Glomerular visceral epithelial cell (primary cell): ENCODE results near the gene RTF1.
"Not testable (repeated sequence)": the region's sequence is repeated elsewhere in the genome, so short reads cannot be mapped to it uniquely, and the experiment has no call there.

Experiments used
- DNase-seq: peaks from one replicate; pipeline ENCODE4 v3.0.0-alpha.2; 2016; ENCODE audit errors: extremely low spot score

Gene RTF1

DNA sequence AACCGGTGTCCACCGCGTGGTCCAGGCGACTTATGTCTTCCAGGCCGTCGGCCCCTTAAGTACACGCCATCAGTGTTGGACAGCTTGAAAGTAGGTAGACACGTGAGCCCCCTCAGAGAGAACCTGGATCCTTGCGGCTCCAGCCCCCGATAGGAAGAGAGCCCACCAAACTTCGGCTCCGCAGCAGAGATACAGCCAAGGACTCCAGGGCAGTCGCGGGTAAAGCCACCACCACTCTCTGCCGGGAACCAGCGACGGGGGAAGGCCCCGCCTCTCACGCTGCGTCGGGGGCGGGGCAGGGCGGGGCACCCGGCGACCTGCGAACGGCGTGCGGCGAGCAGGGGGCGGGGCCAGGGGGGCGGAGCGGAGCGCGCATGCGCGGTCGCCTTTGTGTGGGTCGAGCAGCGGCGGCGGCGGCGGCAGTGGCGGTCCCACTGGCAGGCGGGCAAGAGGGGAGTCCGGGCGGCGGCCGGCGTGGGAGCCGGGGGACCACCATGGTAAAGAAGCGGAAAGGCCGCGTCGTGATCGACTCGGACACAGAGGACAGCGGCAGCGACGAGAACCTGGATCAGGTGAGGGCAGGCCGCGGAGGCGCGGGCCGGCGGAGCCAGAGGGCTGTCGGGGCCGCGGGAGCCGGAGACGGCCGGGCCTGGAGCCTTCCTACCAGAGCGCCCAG, at the start of gene RTF1:
TSS of gene RTF1 (plus strand) at position 354 of the 676 bp plus-strand sequence. CDS start at position 375, 21 bp downstream.
- peak; percentile 95 for DNase-seq

DNA sequence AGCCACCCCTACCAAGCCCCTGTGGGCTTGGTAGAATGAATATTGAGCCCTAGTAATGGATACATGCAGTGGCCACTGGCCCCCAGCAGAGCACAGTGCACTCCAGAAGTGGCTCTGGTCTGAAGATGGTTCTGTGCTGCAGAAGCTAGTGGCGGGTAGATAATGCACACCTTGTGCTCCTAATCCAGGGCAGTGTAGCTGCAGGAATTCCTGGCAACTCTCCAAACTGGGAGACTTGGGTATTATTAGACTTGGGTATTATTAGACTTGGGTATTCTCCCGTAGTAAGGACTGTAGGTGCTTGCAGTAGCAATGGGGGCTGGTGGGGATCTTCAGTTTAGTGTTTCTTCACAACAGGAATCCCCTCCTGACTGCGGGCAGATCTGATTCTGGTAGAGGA, 49.5 kb upstream of the RTF1 start:
- no peak for DNase-seq

DNA sequence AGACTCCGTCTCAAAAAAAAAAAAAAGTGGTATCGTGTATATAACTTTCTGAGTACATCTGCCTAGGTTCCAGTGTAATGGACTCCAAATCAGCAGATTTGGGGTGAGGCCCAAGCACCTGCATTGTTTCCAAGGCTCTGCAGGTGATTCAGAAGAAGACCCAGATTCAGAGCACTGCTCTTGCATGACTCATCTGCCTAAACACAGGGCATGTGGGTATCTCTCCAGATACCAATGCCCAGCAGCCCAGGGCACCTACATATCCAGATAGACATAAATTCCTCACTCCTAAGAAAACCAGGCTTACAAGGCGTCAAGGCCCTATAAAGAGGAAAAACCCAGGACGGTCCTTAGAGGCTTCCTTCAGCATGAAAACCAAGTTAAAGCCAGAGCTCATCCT, 38.9 kb upstream of the RTF1 start:
- no peak for DNase-seq

DNA sequence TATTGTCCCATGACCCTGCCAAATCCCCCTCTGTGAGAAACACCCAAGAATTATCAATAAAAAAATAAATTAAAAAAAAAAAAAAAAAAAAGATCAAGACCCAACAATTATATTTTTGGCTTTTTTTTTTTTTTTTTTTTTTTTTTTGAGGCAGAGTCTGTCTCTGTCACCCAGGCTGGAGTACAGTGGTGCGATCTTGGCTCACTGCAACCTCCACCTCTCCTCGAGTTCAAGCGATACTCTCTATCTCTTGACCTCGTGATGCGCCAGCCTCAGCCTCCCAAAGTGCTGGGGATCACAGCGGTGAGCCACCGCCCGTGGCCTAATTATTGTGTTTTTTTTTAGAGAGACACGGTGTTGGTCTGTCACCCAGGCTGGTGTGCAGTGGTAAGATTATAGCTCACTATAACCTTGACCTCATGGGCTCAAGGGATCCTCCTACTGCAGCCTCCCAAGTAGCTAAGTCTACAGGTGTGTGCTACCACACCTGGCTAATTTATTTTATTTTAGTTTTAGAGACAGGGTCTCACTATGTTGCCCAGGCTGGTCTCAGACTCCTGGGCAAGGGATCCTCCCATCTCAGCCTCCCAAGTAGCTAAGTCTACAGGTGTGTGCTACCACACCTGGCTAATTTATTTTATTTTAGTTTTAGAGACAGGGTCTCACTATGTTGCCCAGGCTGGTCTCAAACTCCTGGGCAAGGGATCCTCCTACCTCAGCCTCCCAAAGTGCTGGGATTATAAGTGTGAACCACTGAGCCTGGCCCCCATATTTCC, 32.7 kb upstream of the RTF1 start:
- not testable (repeated sequence) for DNase-seq

DNA sequence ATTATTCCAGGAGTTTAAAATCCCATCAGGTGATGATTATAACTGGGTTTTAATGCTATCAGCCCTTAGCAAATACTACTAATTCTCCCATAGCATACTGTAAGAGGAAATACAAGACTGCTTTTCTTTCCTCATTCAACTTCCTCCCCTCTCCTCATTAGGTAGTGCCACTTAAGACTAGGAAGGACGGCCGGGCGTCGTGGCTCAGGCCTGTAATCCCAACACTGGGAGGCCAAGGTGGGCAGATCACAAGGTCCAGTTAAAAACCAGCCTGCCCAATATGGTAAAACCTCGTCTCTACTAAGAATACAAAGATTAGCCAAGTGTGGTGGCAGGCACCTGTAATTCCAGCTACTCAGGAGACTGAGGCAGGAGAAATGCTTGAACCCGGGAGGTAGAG, 29.2 kb upstream of the RTF1 start:
- DNase-seq = no peak

DNA sequence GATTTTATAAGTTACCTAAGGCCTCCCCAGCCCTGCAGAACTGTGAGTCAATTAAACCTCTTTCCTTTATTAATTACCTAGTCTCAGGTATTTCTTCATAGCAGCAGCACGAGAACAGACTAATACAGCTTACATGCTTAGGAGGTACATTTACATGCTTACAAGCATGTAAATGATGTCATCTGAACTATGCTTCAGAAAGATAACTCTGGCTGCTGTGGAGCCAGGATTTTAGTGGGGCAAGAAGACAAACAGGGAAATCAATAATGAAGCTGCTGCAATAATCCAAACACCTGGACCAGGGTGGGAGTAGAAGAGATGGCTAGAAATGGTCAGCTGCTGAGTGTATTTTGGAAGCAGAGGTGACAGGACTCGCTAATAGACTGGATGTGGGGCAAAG, 24.2 kb upstream of the RTF1 start:
- DNase-seq = no peak

DNA sequence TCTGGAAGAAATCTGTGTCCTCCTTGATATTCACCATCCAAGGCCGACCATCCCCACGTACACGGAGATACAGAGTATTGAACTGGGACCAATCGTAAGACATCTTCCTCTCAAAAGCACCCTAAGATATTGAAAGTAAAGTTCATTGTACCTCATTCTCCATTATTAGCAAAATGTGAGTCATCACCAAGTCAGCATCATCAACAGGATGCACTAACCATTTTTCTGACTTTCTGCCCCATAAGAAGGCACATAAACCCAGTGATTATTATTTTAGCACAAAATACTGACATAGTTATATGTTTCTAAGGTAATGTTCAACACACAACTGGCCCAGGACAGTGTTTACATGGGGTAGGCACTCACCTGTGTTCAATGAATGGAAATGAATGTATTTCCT, 22.0 kb upstream of the RTF1 start:
- no peak for DNase-seq

DNA sequence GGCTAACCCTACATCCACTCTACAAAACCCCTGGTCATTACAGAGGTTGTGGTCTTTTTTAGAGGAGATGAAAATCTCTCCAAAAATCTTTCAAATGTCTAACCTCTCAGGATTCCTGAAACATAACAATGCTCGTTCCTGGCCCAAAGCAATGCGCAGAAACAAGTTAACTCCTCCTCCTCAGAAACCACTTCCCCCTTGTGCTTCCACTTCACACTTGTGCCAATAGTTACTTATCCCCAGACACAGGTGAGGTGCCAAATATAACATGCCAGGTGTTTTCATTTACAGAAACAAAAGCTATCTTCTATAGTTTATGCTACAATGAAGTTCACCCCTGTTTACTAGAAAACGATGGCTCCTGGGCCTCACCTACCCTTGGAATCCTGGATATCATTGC, 20.8 kb upstream of the RTF1 start:
- no peak for DNase-seq

DNA sequence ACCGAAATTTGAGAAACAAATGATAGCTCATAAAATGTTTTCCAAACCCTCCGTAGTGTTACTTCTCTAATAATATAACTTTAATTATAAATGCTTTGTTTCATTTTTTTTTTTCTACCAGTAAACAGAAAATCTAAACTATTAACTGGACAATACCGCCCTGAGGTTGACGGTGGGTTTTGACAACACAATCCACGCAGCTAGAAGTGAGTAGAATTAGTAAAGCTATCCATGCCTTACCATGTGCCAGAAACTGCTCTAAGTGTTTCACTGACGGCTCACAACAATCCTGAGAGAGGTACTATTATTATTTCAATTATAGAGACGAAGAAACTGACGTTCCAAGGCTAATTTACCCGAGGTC, 15.0 kb upstream of the RTF1 start:
- no peak for DNase-seq

DNA sequence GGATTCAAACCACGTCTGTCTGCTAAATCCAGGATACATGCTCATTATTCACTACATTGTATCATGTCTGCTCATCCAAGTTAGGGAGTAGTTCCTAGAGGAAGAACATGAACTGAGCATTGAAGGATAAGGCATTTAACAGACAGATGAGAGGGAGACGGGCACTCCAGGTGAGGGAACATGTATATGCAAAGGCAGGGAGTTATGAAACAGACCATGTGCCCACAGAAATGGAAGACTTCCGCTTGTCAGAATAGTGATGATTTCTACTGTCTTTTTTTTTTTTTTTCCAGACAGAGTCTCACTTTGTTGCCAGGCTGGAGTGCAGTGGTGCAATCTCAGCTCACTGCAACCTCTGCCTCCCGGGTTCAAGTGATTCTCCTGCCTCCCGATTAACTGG, 9.6 kb upstream of the RTF1 start:
- no peak for DNase-seq

DNA sequence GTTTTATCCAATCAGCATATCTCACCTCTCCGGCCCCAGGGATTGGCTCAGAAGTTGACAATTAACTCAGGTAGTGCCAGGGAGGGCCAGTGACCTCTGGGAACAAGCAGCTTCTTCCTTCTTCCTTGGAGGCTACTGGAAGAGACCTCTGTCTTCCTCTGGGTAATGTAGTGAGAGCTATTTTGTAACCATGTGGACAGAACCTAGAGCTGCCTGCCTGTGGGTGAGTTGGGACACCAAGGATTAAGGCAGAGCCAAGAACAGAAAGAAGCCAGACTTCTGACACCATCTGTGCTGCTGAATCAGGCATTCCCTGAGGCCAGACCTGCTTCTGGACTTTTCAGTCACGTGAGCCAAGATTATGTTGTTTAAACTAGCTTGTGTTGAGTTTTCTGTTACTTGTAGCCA, 8.7 kb upstream of the RTF1 start:
- no peak for DNase-seq

DNA sequence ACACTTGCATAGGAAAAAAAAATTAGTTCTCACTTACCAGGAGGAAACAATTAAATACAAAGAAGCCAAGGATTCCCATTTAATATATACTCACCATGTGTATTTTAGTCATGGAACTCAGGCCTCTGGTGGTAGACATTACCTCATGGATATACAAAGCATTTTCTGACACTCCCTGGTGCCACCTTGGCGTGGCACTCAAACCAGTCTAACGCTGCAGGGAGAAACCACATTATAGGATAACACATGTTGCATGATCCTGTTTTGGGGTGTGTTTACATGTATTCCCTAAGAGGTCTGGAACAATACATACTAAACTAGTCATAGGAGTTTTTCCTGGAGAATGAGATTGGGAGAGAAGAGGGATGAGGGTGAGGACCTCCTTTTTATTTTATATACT, 5.9 kb upstream of the RTF1 start:
- no peak for DNase-seq

DNA sequence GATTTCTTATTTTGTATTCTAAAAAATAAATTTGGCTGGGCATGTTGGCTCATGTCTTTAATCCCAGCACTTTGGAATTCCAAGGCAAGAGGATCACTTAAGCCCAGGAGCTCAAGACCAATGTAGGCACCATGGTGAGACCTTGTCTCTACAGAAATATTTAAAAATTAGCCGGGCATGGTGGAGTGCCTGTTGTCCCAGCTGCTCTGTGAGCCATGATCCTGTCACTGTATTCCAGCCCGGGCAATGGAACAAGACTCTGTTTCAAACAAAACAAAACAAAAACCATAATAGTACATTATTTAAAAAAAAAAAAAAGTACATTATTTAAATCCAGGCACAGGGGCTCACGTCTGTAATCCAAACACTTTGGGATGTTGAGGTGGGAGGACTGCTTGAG, 5.5 kb upstream of the RTF1 start:
- no peak for DNase-seq

DNA sequence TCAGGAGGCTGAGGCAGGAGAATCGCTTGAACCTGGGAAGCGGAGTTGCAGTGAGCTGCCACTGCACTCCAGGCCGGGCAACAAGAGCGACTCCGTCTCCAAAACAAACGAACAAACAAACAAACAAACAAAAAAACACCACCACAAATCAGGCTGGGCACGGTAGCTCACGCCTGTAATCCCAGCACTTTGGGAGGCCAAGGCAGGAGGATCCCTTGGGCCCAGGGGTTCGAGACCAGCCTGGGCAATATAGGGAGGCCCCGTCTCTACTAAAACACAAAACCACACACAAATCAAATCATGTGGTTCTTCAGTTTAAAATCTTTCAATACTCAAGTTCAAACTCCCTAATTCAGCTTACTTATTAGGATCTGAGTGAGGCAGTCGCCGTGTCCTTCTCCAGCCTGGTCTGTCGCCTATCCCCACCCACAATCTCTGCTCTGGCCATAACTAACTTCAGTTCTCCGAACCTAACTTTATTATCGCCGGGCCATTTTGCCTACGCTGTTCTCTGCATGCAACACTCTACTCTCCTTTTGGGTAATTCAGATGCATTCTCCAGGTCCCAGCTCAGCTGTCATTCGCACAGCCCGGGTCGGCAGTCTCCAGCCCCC, 660 bp upstream of the RTF1 start:
- DNase-seq = no peak

DNA sequence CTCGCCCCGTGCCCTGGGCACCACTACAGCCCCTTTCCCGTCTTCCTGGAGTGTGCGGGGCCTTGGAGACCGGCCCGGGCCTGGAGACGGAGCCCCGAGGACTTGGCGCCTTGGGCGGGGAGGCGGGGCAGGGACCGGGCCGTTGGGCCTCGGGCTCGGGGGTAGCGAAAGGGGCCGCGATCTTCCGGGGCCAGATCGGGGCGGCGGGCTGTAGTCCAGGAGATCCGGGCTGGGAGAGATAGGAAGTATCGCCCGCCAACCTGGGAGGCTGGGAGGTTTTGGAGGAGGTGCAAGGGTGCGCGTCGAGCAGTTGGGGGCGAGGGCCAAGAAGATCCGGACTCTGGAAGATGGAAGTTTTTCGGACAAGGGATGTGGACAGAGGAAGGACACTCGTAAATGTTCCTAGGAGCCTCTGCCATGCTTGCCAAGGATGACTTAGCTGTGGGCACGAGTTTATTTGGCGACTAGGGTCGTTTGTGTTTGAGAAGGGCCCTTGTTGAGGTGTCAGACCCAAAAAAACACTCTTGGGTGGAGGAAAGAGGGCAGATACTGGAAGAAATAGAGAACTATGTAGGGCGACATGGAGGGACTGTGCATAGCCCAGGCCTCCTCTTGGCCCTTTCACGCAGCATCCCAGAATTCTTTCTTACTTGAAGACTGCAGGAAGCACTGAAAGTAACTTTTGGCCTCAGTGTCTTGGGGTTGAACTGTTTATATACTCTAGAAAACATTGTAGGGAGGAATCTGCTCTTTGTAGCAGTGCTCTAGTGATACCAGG, 712 bp downstream of the RTF1 start:
- DNase-seq = peak; percentile 38

DNA sequence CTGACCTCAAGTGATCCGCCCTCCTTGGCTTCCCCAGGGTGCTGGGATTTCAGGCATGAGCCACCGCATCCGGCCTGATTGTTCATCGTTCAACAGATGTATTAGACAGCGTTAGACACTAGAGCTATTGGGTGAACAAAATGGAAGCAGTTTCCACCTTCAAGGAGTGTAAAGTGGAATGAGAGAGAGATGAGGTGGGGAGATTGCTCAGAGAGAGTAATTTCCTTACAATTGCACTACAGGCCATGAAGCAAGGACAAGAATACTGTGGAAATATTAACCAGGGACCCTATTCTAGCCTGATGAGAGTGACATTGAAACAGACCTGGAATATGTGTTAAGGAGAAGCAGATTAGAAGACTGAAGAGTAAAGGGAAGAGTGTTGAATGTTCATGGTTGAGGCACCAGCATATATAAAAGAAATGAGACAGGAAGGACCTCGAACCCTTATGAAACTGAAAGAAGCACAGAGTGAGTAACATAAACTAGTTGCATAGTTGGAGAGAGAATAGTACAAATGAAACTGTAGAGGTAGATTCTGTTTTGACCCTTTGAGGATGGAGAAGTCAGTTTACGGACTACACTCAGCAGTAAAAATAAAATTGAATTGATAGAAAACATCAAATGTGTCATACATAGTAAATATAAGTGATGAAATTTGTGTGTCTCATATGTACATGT, 7.2 kb downstream of the RTF1 start:
- DNase-seq = no peak

DNA sequence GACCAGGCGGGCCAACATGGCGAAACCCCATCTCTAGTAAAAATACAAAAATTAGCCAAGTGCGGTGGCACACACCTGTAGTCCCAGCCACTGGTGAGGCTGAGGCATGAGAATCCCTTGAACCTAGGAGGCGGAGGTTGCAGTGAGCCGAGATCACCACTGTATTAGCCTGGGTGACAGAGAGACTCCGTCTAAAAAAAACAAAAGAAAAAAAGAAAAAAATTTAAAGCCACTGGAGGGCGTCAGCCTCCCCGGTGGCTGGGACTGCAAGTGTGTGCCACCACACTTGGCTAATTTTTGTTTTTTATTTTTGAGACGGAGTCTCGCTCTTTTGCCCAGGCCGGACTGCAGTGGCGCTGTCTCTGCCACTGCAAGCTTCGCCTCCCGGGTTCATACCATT, 7.9 kb downstream of the RTF1 start:
- DNase-seq = no peak

DNA sequence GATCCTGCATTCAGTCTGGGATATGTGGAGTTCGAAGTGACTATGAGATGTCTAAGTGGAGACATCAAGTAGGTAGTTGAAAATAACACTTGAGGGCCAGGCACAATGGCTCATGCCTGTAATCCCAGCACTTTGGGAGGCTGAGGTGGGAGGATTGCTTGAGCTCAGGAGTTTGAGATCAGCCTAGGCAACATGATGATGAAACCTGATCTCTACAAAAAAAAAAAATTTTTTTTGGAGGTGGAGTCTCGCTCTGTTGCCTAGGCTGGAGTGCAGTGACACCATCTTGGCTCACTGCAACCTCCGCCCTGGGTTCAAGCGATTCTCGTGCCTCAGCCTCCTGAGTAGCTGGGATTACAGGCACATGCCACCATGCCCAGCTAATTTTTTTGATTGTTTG, 9.0 kb downstream of the RTF1 start:
- DNase-seq = not testable (repeated sequence)

DNA sequence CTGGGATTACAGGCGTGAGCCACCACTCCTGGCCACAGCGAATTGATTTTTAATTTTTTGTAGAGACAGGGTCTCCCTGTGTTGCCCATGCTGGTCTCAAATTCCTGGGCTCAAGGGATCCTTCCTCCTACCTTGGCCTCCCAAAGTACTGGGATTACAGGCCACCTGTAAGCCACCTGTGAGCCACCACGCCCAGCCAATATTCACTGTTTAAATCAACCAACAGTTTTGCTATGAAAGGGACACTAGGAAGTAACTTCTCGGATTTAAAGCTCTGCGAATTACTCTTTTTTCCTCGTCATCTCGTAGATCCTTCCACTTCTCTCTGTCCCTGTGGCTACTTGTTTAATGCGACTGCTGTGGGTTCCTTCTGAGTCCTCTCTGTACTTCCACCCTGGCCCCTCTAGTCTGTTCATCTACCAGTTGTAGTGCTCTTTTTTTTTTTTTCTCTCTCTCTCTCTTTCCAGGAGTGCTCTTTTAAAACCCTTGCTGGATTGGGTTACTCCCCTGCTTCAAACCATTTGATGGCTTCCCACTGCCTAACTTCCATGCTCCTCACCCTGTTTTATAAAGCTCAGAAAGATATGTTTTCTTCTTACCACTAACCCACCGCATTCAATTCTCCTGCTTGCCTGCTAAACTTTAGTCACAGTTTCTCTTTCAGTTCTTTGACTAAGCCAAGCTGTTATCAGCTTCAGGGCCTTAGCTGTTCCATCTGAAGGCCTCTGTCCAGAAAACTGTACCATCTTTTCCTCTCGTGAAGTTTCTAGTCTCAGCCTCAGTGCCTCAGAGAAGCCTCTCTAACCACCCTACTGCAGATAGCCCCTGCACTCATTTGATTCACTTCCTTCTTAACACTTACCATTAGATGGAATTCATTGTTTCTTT, 12.4 kb downstream of the RTF1 start:
- no peak for DNase-seq

DNA sequence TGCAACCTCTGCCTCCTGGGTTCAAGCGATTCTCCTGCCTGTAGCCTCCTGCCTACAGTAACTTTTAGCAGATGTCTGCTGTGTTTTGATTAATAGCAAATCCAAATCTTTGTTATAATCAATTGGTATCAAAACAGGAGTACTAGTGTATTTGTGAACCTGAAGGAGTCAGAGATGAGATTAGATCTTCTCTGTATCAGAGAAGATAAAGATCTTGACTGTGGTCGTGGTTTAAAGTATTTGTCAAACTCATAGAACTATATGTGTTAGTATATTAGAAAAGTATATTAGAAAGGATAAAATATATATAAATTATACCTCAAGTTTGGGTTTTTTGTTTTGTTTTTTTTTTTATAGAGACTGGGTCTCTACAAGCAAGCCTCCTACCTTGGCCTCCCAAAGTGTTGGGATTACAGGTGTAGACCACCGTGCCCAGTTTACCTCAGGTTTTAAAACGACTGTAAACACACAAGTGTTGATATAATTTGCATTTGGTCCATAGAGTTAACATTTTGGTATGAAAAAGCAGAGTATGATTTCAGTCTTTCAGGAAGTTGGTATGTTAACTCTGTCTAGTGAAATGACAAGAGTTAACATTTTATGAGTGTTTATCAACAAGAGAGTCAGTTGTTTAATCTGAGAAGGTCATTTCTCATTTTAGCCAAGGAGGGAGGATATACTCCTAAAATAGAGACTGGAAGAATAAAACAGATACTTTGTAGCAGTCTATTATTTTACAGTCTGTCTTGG, 18.3 kb downstream of the RTF1 start:
- no peak for DNase-seq
